H9 (cell line): ENCODE measurements around the gene KLK3. TPM values are rescaled to one million over a fixed set of nuclear protein-coding genes. Genes with fewer than 3 reads are reported as not detected.
A peak's percentile ranks its signal among the peaks of the same experiment; 100 is the strongest.

Experiments
- DNase-seq: peaks from one replicate; pipeline ENCODE4 v3.0.0-alpha.2; 2017
- H2AFZ ChIP-seq: one replicate; pipeline ENCODE4 v1.6.1; 2013; ENCODE audit warnings: mild to moderate bottlenecking, low read length, control low read depth, moderate library complexity
- H2AK5ac ChIP-seq: 2 replicates; pipeline ENCODE4 v1.6.1; 2013; ENCODE audit warnings: low read length, control low read depth, mixed read lengths; ENCODE audit not compliant: insufficient read length
- H2BK120ac ChIP-seq: one replicate; pipeline ENCODE4 v1.6.1; 2013; ENCODE audit warnings: low read depth, mild to moderate bottlenecking, low read length, control low read depth, inconsistent platforms; ENCODE audit not compliant: poor library complexity, severe bottlenecking
- H2BK12ac ChIP-seq: 2 replicates; pipeline ENCODE4 v1.6.1; 2013; ENCODE audit warnings: low read length, control low read depth, mixed read lengths, low read depth; ENCODE audit not compliant: insufficient read length
- H2BK15ac ChIP-seq: 2 replicates; pipeline ENCODE4 v1.6.1; 2013; ENCODE audit warnings: low read depth, low read length, control low read depth
- H2BK20ac ChIP-seq: one replicate; pipeline ENCODE4 v1.6.1; 2013; ENCODE audit warnings: low read depth, mild to moderate bottlenecking, low read length, control low read depth, inconsistent platforms; ENCODE audit not compliant: poor library complexity, severe bottlenecking
- H2BK5ac ChIP-seq: 2 replicates; pipeline ENCODE4 v1.6.1; 2013; ENCODE audit warnings: low read length, control low read depth, mixed read lengths; ENCODE audit not compliant: insufficient read length
- H3K14ac ChIP-seq: 2 replicates; pipeline ENCODE4 v1.6.1; 2013; ENCODE audit warnings: low read length, control low read depth; ENCODE audit not compliant: insufficient read depth
- H3K18ac ChIP-seq: 2 replicates; pipeline ENCODE4 v1.6.1; 2013; ENCODE audit warnings: low read depth, mild to moderate bottlenecking, mixed read lengths, low read length, control low read depth; ENCODE audit not compliant: insufficient read length
- H3K23ac ChIP-seq: 2 replicates; pipeline ENCODE4 v1.6.1; 2013; ENCODE audit warnings: low read length, control low read depth, mixed read lengths, low read depth; ENCODE audit not compliant: insufficient read length
- H3K23me2 ChIP-seq: 2 replicates; pipeline ENCODE4 v1.6.1; 2013; ENCODE audit warnings: low read depth, mild to moderate bottlenecking, mixed read lengths, low read length, control low read depth; ENCODE audit not compliant: insufficient read length, poor library complexity, severe bottlenecking
- H3K27ac ChIP-seq: 2 replicates; pipeline ENCODE4 v1.5.1; 2013; ENCODE audit warnings: low read length, control low read depth, mixed read lengths, low read depth; ENCODE audit not compliant: insufficient read length
- H3K27me3 ChIP-seq: 2 replicates; pipeline ENCODE4 v1.6.1; 2013; ENCODE audit warnings: low read length, control low read depth, inconsistent platforms; ENCODE audit not compliant: insufficient read depth
- H3K4ac ChIP-seq: 2 replicates; pipeline ENCODE4 v1.6.1; 2013; ENCODE audit warnings: low read depth, mild to moderate bottlenecking, control low read depth, inconsistent platforms, low read length, moderate library complexity
- H3K4me1 ChIP-seq: 2 replicates; pipeline ENCODE4 v1.6.1; 2013; ENCODE audit warnings: low read length, control low read depth, inconsistent platforms; ENCODE audit not compliant: insufficient read depth
- H3K4me2 ChIP-seq: 2 replicates; pipeline ENCODE4 v1.6.1; 2013; ENCODE audit warnings: low read length, control low read depth, mixed read lengths; ENCODE audit not compliant: insufficient read length, insufficient read depth
- H3K56ac ChIP-seq: 2 replicates; pipeline ENCODE4 v1.6.1; 2013; ENCODE audit warnings: low read depth, mild to moderate bottlenecking, mixed read lengths, low read length, control low read depth; ENCODE audit not compliant: insufficient read length
- H3K79me1 ChIP-seq: 2 replicates; pipeline ENCODE4 v1.6.1; 2013; ENCODE audit warnings: low read depth, mild to moderate bottlenecking, moderate library complexity, low read length, control low read depth, inconsistent platforms; ENCODE audit not compliant: insufficient read depth, poor library complexity, severe bottlenecking
- H3K79me2 ChIP-seq: 2 replicates; pipeline ENCODE4 v1.6.1; 2013; ENCODE audit warnings: low read length, control low read depth, inconsistent platforms; ENCODE audit not compliant: insufficient read depth
- H3K9ac ChIP-seq: 2 replicates; pipeline ENCODE4 v1.6.1; 2013; ENCODE audit warnings: low read length, control low read depth, mixed read lengths; ENCODE audit not compliant: insufficient read length; ENCODE audit errors: extremely low read depth
- H3K9me3 ChIP-seq: one replicate; pipeline ENCODE4 v1.6.1; 2013; ENCODE audit warnings: low read depth, low read length, inconsistent platforms; ENCODE audit not compliant: control insufficient read depth
- H3T11ph ChIP-seq: one replicate; pipeline ENCODE4 v1.6.1; 2013; ENCODE audit warnings: mild to moderate bottlenecking, low read length, control low read depth, inconsistent platforms
- H4K20me1 ChIP-seq: one replicate; pipeline ENCODE4 v1.6.1; 2013; ENCODE audit not compliant: control insufficient read depth, insufficient read length, insufficient read depth
- H4K5ac ChIP-seq: 2 replicates; pipeline ENCODE4 v1.6.1; 2013; ENCODE audit warnings: low read depth, mild to moderate bottlenecking, mixed read lengths, low read length, control low read depth; ENCODE audit not compliant: insufficient read length
- H4K8ac ChIP-seq: replicated peaks from 2 replicates; pipeline ENCODE4 v1.6.1; 2013; ENCODE audit warnings: low read length, control low read depth, mixed read lengths, low read depth; ENCODE audit not compliant: insufficient read length
- H4K91ac ChIP-seq: 2 replicates; pipeline ENCODE4 v1.6.1; 2013; ENCODE audit warnings: low read depth, mild to moderate bottlenecking, moderate library complexity, mixed read lengths, low read length, control low read depth; ENCODE audit not compliant: insufficient read length
- H3K27ac Mint-ChIP-seq, 3 experiments: 2 replicates in 2 of 3; 3 replicates in 1 of 3; pipeline ENCODE4 v1.8.0; 2020 to 2021; ENCODE audit warnings: mixed read lengths in 3 of 3, mild to moderate bottlenecking in 1 of 3, moderate library complexity in 1 of 3
- H3K27me3 Mint-ChIP-seq: 2 replicates; pipeline ENCODE4 v1.8.0; 2021; ENCODE audit warnings: low read depth, mild to moderate bottlenecking, moderate library complexity, mixed read lengths
- H3K36me3 Mint-ChIP-seq, 3 experiments: 2 replicates in 2 of 3; 3 replicates in 1 of 3; pipeline ENCODE4 v1.8.0; 2020 to 2021; ENCODE audit warnings: low read depth in 3 of 3, mixed read lengths in 3 of 3; ENCODE audit not compliant: insufficient read depth in 1 of 3
- H3K4me1 Mint-ChIP-seq, 2 experiments: 2 replicates each; pipeline ENCODE4 v1.8.0; 2020; ENCODE audit warnings: mixed read lengths in 2 of 2
- H3K4me3 Mint-ChIP-seq, 2 experiments: 2 replicates in 1 of 2; 3 replicates in 1 of 2; pipeline ENCODE4 v1.8.0; 2020 to 2021; ENCODE audit warnings: mild to moderate bottlenecking in 2 of 2, mixed read lengths in 2 of 2, moderate library complexity in 1 of 2
- H3K9me3 Mint-ChIP-seq, 2 experiments: 2 replicates in 1 of 2; 3 replicates in 1 of 2; pipeline ENCODE4 v1.8.0; 2020; ENCODE audit warnings: mild to moderate bottlenecking in 2 of 2, mixed read lengths in 2 of 2, moderate library complexity in 1 of 2
- WGBS: extraction: QIAGEN DNeasy Blood & Tissue Kit; methylation state at CpG from one replicate; pipeline ENCODE4 v1.1.7; 2013; ENCODE audit warnings: missing lambda C conversion rate, low lambda C conversion rate, mixed read lengths; ENCODE audit not compliant: insufficient read length; ENCODE audit errors: extremely low coverage; 5-methylcytosine and 5-hydroxymethylcytosine counted together
- total RNA-seq: library from RNA; stranded (reverse); gene quantifications from 2 replicates; pipeline ENCODE4 v1.2.1, GENCODE V29; 2021
- TF ChIP-seq, protein P1 (sequence below): fragments of 200-600 bp; sonication (generic); conservative IDR thresholded peaks from 3 replicates; pipeline ENCODE4 v1.8.0; 2021; ENCODE audit warnings: antibody characterized with exemption, mild to moderate bottlenecking

The KLK3 gene
- total RNA-seq, 1 experiment from 2014 or later, result not detected

DNA sequence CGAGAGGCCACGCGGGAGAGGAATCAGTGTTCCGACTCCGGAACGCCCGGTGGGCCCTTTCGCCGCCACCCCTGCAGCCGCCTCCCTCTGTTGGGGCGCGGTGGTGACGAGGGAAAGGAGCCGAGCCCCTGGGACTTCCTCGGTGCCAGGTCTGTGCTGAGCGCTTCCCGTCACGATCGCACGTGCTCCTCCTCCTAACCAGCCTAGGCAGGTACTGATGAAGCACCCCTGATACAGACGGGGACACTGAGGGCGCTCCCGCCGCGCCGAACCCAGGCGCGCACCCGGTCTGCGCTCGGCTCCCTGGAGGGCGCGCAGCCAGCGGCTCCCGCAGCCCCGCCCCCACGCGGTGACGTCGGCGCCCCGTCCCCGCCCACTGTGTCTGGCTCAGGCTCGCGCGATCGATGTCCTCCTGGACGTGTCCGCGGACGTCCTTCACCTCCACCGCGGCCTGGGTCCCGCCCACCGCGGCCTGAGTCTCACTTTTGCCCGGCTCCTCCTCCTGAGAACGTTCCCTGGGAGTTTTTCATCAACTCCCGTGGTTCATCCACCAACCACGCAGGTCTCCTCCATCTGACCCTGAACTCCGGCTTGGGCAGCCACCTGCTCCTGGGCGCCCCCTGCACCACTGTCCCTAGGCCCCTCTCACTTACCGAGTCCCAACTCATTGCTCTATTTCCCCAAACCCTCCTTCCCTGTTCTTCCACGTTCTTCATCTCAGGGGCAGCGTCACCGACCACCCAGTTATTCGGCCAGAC is 18.8 kb upstream of the KLK3 start:
- Histone ChIP-seq H3T11ph (no peak overlapping the region), H2BK120ac (no peak overlapping the region), H3K27me3 (peaks cover 2% of the 10 kb centered on the region; the same call in 1 of the 2 replicates), H4K5ac (no peak overlapping the region), H3K27ac (no peak overlapping the region), H4K8ac (no peak overlapping the region), H3K18ac (peak overlapping the region; percentile 66), H2BK12ac (no peak overlapping the region), H4K20me1 (no peaks in the 10 kb centered on the region), H2BK5ac (no peak overlapping the region), H2AFZ (no peak overlapping the region), H3K56ac (no peak overlapping the region), H4K91ac (no peak overlapping the region), H3K23me2 (peaks cover 4% of the 10 kb centered on the region), H3K79me1 (no peaks in the 10 kb centered on the region), H3K4ac (no peak overlapping the region), H2BK20ac (no peak overlapping the region), H3K23ac (no peak overlapping the region), H3K9ac (peak overlapping the region; percentile 71), H3K4me1 (no peaks in the 10 kb centered on the region), H3K79me2 (no peaks in the 10 kb centered on the region), H3K4me2 (peak overlapping the region; percentile 67), H2BK15ac (no peak overlapping the region), H2AK5ac (no peak overlapping the region), H3K14ac (peak overlapping the region; percentile 84; the same call in 1 of the 2 replicates), H3K9me3 (no peaks in the 10 kb centered on the region)
- Mint-ChIP-seq H3K4me1 (peaks cover 13 to 26% of the 10 kb centered on the region in 2 experiments), H3K9me3 (no peaks in the 10 kb centered on the region; a peak in 3 of 5 replicates), H3K27me3 (peaks cover 76% of the 10 kb centered on the region), H3K36me3 (no peaks in the 10 kb centered on the region), H3K4me3 (peak overlapping the region; percentile 79 to 97), H3K27ac (peak overlapping the region; percentile 14 to 92 (median 55); a peak in 6 of 7 replicates)
- TF ChIP-seq, protein P1, sequence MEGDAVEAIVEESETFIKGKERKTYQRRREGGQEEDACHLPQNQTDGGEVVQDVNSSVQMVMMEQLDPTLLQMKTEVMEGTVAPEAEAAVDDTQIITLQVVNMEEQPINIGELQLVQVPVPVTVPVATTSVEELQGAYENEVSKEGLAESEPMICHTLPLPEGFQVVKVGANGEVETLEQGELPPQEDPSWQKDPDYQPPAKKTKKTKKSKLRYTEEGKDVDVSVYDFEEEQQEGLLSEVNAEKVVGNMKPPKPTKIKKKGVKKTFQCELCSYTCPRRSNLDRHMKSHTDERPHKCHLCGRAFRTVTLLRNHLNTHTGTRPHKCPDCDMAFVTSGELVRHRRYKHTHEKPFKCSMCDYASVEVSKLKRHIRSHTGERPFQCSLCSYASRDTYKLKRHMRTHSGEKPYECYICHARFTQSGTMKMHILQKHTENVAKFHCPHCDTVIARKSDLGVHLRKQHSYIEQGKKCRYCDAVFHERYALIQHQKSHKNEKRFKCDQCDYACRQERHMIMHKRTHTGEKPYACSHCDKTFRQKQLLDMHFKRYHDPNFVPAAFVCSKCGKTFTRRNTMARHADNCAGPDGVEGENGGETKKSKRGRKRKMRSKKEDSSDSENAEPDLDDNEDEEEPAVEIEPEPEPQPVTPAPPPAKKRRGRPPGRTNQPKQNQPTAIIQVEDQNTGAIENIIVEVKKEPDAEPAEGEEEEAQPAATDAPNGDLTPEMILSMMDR, result peak; percentile 29; the same call in 2 of the 3 replicates
- peak; percentile 81 for DNase-seq
- WGBS, result no CpG with 5 or more reads among the region's 67 CpGs
